ENCODE data around the gene ALDH1B1. TPM values are rescaled to one million over a fixed set of nuclear protein-coding genes. Genes with fewer than 3 reads are reported as not detected.

ALDH1B1 gene
- total RNA-seq, 1 experiment from 2014 or later: 29.0 TPM

DNA sequence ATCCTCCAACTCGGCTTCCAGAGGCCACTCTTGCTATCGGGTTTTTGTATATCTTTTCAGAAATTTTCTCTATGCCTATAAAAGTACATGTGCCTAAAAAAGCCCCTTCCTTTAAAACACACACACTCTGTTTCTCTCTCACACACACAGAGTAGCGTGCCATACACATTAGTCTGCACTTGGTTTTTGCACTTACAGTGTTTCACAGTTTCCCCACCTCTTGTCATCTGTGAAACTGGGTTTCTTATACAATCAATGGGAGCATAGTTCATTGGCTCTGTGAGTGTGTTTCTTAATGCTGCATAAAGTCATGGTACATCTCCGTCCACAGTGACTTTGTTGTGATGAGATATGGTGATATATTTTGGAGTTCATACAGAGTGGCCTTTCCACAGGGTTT lies 32.4 kb downstream of the ALDH1B1 start:
- ChIA-PET CTCF (no interaction called here), POLR2A (ENCODE audit: unreplicated experiment) (no interaction called here)
- BruUV-seq (replicated peaks): no TSS peak
- no peak overlapping the region for H3K9ac ChIP-seq (ENCODE audit: low read length)
- no peak overlapping the region for H3K4me3 ChIP-seq (ENCODE audit: low read length)
- no peak overlapping the region for H2AFZ ChIP-seq (ENCODE audit: low read length)
- intact Hi-C loops (cut with micrococcal nuclease): no loop called here
- H4K20me1 ChIP-seq (ENCODE audit: low read length): no peaks in the 10 kb centered on the region
- H3K36me3 ChIP-seq (ENCODE audit: low read depth, low read length): no peaks in the 10 kb centered on the region
- H3K27ac ChIP-seq (ENCODE audit: low read length): no peak overlapping the region
- DNase-seq (no peak), ATAC-seq (no peak)
- no peak overlapping the region for H3K4me2 ChIP-seq (ENCODE audit: low read length)
- TF ChIP-seq EZH2 (IDR thresholded peaks at IDR 0.05; ENCODE audit: low read length, unreplicated experiment): no peak
- no peaks in the 10 kb centered on the region for H3K9me3 ChIP-seq (ENCODE audit: low read length)
- H3K4me1 ChIP-seq (ENCODE audit: insufficient read depth, low read length): no peaks in the 10 kb centered on the region
- H3K9me2 ChIP-seq (replicated peaks; ENCODE audit: low read length): no peaks in the 10 kb centered on the region
- no peaks in the 10 kb centered on the region for H3K79me2 ChIP-seq (ENCODE audit: low read length)
- peaks cover 27% of the 10 kb centered on the region for H3K27me3 ChIP-seq (ENCODE audit: low read length)
- H3F3A ChIP-seq (ENCODE audit: low read length, unreplicated experiment): no peaks in the 10 kb centered on the region

GRCh38 chr9:38428062-38428461 lies 35.6 kb downstream of the ALDH1B1 start:
- intact Hi-C loops (cut with micrococcal nuclease): no loop called here
- no peak for DNase-seq

DNA sequence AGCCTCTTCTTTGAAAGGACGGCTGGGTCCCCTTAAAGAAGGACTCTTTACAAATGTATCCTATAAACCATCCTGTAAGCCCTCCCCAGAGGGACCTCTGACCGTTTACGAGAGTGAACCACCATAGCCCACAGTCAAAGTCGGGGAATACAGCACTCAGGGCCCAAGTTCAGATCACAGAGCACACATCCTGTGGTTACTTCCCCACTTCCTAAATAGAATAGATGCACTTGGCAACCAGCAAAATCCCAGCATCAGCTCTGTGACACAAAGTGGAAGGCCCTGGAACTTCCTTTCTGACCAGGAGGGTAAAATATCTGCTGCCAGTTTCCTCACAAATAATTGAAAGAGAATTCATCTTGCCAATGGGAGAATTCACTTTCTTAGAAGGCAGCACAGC lies 38.6 kb downstream of the ALDH1B1 start:
- no peak overlapping the region for H3K4me3 ChIP-seq (ENCODE audit: low read length)
- POLR2A ChIA-PET (ENCODE audit: unreplicated experiment): no interaction called here
- ATAC-seq: no peak
- H2AFZ ChIP-seq (ENCODE audit: low read length): no peak overlapping the region
- 0 out of 2 replicates have a peak, but pooled peaks cover 4% of the 10 kb centered on the region for H3K27me3 ChIP-seq (ENCODE audit: low read length)
- no peak overlapping the region for H3K9ac ChIP-seq (ENCODE audit: low read length)
- BruUV-seq (replicated peaks): no TSS peak
- H3K4me2 ChIP-seq (ENCODE audit: low read length): no peak overlapping the region
- CTCF ChIA-PET: no interaction called here
- no peak for TF ChIP-seq CTCF (conservative IDR thresholded peaks at IDR 0.05; ENCODE audit: low read depth, low read length)
- no peak for TF ChIP-seq EZH2 (IDR thresholded peaks at IDR 0.05; ENCODE audit: low read length, unreplicated experiment)
- TF ChIP-seq EZH2phosphoT487 (IDR thresholded peaks at IDR 0.05; ENCODE audit: borderline replicate concordance, low read length): no peak
- intact Hi-C loops (cut with micrococcal nuclease): no loop called here
- no peaks in the 10 kb centered on the region for H3K79me2 ChIP-seq (ENCODE audit: low read length)
- no peaks in the 10 kb centered on the region for H4K20me1 ChIP-seq (ENCODE audit: low read length)
- no peaks in the 10 kb centered on the region for H3K9me2 ChIP-seq (replicated peaks; ENCODE audit: low read length)
- DNase-seq: no peak
- H3K36me3 ChIP-seq (ENCODE audit: low read depth, low read length): no peaks in the 10 kb centered on the region
- no peaks in the 10 kb centered on the region for H3K4me1 ChIP-seq (ENCODE audit: insufficient read depth, low read length)
- H3F3A ChIP-seq (ENCODE audit: low read length, unreplicated experiment): no peaks in the 10 kb centered on the region
- no peak overlapping the region for H3K27ac ChIP-seq (ENCODE audit: low read length)
- H3K9me3 ChIP-seq (ENCODE audit: low read length): no peaks in the 10 kb centered on the region

More at GRCh38 chr9:38428062-38428461, 35.6 kb downstream of the ALDH1B1 start:
- no peak for TF ChIP-seq CTCF (conservative IDR thresholded peaks at IDR 0.05; ENCODE audit: low read depth, low read length)
- POLR2A ChIA-PET (ENCODE audit: unreplicated experiment): no interaction called here
- Histone ChIP-seq H3K9me2 (replicated peaks; ENCODE audit: low read length) (no peaks in the 10 kb centered on the region), H4K20me1 (ENCODE audit: low read length) (no peaks in the 10 kb centered on the region), H3K4me1 (ENCODE audit: insufficient read depth, low read length) (no peaks in the 10 kb centered on the region), H2AFZ (ENCODE audit: low read length) (no peak overlapping the region), H3F3A (ENCODE audit: low read length, unreplicated experiment) (no peaks in the 10 kb centered on the region), H3K27me3 (ENCODE audit: low read length) (peaks cover 27% of the 10 kb centered on the region), H3K9me3 (ENCODE audit: low read length) (no peaks in the 10 kb centered on the region), H3K36me3 (ENCODE audit: low read depth, low read length) (no peaks in the 10 kb centered on the region), H3K27ac (ENCODE audit: low read length) (no peak overlapping the region), H3K4me2 (ENCODE audit: low read length) (no peak overlapping the region), H3K4me3 (ENCODE audit: low read length) (no peak overlapping the region), H3K9ac (ENCODE audit: low read length) (no peak overlapping the region), H3K79me2 (ENCODE audit: low read length) (no peaks in the 10 kb centered on the region)
- no peak for ATAC-seq
- CTCF ChIA-PET: no interaction called here
- BruUV-seq (replicated peaks): no TSS peak

Measured in PC-3 (cell line).